Measurements from ENCODE around the gene LRRC27. TPM values are rescaled to one million over a fixed set of nuclear protein-coding genes. Genes with fewer than 3 reads are reported as not detected.
A peak's percentile ranks its signal among the peaks of the same experiment; 100 is the strongest.

The LRRC27 gene
- total and polyA plus RNA-seq, 7 donors = 2.2 to 8.3 (median 2.5) TPM

DNA sequence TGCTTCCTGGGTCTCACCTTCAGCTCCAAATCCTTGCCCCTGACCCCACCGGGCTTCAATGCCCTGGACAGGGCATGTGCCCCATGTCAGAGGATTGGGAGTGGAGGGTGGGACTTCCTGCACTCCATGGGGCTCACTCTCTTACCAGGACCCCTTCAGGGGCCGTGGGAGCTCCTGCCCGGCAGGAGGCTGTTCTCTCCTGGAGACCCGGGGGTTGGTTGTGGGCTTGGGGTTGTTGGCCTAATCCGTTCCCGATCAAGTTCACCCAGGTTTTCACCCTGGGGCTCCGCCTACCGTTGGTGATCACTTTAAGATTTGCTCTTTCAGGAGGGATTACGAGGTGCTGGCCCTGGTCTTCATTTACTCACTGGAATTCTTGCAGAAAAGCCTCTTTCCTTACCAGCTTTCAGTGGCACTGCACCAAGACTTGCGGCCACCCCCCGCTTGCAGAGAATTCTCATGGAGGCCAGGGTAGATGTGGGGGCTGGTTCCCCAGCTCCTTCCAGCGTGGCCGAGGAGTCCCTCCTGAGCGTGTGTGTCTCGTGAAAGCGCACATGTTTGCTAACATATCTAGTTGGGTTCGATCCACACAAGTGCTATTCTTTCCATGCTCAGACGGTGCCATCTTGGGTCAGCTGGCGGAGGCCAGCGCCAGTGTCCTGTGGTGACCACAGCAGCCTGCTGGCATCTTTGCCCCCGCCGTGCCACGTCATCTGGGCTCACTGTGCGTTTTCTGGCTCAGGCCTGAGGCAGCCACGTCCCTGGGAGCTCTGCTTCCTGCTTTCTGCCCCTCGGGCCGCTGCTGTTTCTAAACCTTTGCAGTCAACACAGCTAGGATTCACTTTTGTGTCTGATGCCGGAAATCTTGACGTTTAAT, 80.6 kb downstream of the LRRC27 start:
- Histone ChIP-seq H3K9me3 (no peaks in the 10 kb centered on the region), H3K36me3 (ENCODE audit: insufficient read depth in 1 of 2, low read depth in 1 of 2) (no peaks in the 10 kb centered on the region), H3K4me3 (no peak overlapping the region), H3K27ac (peak overlapping the region; percentile 76), H3K27me3 (ENCODE audit: insufficient read depth in 3 of 3, low read length in 2 of 3) (no peaks in the 10 kb centered on the region), H3K4me1 (peaks cover 50% of the 10 kb centered on the region)
- TF ChIP-seq, protein P1, sequence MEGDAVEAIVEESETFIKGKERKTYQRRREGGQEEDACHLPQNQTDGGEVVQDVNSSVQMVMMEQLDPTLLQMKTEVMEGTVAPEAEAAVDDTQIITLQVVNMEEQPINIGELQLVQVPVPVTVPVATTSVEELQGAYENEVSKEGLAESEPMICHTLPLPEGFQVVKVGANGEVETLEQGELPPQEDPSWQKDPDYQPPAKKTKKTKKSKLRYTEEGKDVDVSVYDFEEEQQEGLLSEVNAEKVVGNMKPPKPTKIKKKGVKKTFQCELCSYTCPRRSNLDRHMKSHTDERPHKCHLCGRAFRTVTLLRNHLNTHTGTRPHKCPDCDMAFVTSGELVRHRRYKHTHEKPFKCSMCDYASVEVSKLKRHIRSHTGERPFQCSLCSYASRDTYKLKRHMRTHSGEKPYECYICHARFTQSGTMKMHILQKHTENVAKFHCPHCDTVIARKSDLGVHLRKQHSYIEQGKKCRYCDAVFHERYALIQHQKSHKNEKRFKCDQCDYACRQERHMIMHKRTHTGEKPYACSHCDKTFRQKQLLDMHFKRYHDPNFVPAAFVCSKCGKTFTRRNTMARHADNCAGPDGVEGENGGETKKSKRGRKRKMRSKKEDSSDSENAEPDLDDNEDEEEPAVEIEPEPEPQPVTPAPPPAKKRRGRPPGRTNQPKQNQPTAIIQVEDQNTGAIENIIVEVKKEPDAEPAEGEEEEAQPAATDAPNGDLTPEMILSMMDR (IDR thresholded peaks at IDR 0.05) = no peak
- ATAC-seq = peak; percentile 70 to 88 (median 84)
- intact Hi-C loops (cut with DNase I) = no loop called here
- 65 to 83% (median 71%) methylated on average over 29 of the region's 29 CpGs for WGBS, 3 donors
- DNase-seq = peak; percentile 68 to 90

DNA sequence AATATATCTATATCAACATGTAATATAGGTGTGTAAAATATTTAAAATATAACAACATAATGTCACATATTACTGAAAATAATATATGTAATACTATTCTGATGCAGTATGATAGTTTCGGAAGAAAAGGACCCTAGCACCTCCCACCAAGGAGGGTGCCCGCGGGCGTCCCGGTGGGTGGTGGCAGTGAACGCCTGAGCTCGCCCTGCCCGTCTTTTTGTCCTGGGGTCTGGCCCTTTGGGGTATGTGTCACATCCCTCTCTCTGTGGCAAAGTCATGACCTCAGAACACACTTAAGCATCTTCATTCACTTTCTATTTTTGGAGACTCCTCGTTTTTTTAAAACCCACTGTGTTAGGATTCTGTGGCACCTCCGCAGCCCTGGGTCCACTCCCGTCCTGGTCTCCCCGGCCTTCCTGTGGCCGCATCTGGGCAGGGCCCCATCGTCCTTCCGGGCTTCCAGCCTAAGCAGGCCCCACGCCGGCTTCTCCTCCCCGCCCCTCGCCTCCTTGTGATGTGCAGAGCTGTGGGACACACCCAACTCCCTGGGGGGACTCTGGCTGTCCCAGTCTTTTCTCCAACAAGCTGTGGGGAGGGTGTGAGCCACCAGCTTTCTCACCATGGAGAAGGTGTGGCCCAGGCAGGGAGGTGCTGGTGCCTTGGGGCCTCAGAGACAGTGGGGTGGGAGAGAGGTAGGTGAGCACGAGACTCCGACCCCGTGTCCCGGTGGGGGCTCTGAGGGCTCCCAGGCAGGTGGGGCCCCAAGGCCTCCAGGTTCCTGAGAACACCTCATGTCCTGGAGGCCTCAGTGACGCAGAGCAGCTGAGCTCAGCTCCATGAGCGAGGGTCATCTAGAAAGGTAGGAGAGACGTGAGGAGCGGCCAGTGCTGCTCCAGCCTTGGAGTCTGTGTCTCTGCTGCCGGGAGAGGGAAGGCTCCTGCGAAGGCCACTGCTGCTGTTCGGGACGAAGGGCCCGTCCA, 81.5 kb downstream of the LRRC27 start:
- TF ChIP-seq, protein P1 (IDR thresholded peaks at IDR 0.05) = no peak
- ATAC-seq (peak in 3 of 4 donors; percentile 11 to 31 (median 23)), DNase-seq (no peak)
- Histone ChIP-seq H3K36me3 (ENCODE audit: insufficient read depth in 1 of 2, low read depth in 1 of 2) (no peaks in the 10 kb centered on the region), H3K4me1 (peaks cover 50% of the 10 kb centered on the region), H3K27me3 (ENCODE audit: insufficient read depth in 3 of 3, low read length in 2 of 3) (no peaks in the 10 kb centered on the region), H3K27ac (peak overlapping the region; percentile 76), H3K9me3 (no peaks in the 10 kb centered on the region), H3K4me3 (no peak overlapping the region)
- intact Hi-C loops (cut with DNase I) = no loop called here
- 87 to 90% (median 88%) methylated on average over 32 of the region's 32 CpGs for WGBS, 3 donors

DNA sequence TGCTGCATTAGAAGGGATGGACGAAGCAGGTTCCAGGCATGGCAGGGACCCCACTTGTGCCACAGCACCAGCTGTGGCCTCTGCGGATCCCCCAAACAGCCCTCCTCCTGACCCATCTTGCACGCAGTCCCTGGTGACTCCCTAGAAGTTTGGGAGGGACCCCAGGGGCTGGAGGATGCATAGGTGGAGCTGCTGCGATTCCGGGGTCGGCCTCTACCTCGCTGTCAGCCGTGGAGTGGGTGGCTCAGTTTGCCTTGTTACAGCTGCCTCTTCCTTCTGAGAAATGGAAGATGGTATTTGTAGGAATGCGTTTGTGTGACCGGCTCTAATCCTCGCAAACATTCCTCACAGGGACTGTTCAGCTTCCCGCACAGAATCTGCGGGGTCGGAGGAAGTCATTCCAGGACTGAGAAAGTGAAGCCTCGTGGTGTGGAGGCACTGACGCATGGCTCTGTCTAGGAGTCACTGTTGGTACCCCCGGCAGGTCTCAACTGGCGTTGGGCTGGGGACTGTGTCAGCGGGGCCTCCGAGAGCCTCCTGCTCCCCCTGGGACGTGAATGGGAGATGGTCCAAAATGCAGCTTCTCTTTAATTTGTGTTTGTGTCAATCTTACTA, 82.5 kb downstream of the LRRC27 start:
- Histone ChIP-seq H3K27me3 (ENCODE audit: insufficient read depth in 3 of 3, low read length in 2 of 3) (no peaks in the 10 kb centered on the region), H3K9me3 (no peaks in the 10 kb centered on the region), H3K27ac (peak overlapping the region; percentile 76), H3K36me3 (ENCODE audit: insufficient read depth in 1 of 2, low read depth in 1 of 2) (no peaks in the 10 kb centered on the region), H3K4me3 (no peak overlapping the region), H3K4me1 (peaks cover 48% of the 10 kb centered on the region)
- no peak for DNase-seq
- WGBS, 3 donors = 77 to 82% (median 78%) methylated on average over 21 of the region's 21 CpGs
- no peak for ATAC-seq
- TF ChIP-seq, protein P1 (IDR thresholded peaks at IDR 0.05) = no peak
- intact Hi-C loops (cut with DNase I) = no loop called here

DNA sequence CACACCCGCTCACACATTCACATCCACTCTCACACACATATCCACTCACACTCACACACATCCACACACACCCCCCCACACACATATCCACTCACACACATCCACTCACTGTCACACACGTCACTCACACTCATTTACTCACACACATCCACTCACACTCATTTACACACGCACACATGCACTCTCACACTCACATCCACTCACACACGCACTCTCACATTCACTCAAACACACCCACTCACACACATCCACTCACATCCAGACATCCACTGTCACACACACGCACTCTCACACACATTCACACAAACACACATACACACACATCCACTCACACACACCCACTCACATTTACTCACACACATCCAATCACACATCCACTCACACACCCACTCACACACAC, 83.3 kb downstream of the LRRC27 start:
- Histone ChIP-seq H3K4me3 (no peak overlapping the region), H3K9me3 (no peaks in the 10 kb centered on the region), H3K27me3 (ENCODE audit: insufficient read depth in 3 of 3, low read length in 2 of 3) (no peaks in the 10 kb centered on the region), H3K36me3 (ENCODE audit: insufficient read depth in 1 of 2, low read depth in 1 of 2) (no peaks in the 10 kb centered on the region), H3K27ac (no peak overlapping the region), H3K4me1 (peaks cover 48% of the 10 kb centered on the region)
- TF ChIP-seq, protein P1 (IDR thresholded peaks at IDR 0.05) = no peak
- ATAC-seq = no peak
- intact Hi-C loops (cut with DNase I) = no loop called here
- 97 to 99% (median 99%) methylated on average over 5 of the region's 5 CpGs for WGBS, 3 donors
- no peak for DNase-seq
